Measurements from ENCODE around the gene SMYD2.

- no peak for TF ChIP-seq ASH2L (IDR thresholded peaks at IDR 0.05; ENCODE audit: low read length)
- no peak for TF ChIP-seq CEBPB (IDR thresholded peaks at IDR 0.05; ENCODE audit: low read depth, low read length)
- TF ChIP-seq EP300 (IDR thresholded peaks at IDR 0.05; ENCODE audit: borderline replicate concordance in 1 of 2, low read depth in 2 of 2, low read length in 2 of 2), result peak in 1 of 2 experiments; percentile 67; a peak in 1 of 3 replicates
- TF ChIP-seq CTCF (IDR thresholded peaks at IDR 0.05; ENCODE audit: control extremely low read depth in 1 of 3, insufficient read depth in 1 of 3, low read depth in 1 of 3, low read length in 3 of 3), result no peak
Measured at GRCh38 chr1:214317300-214317699, 36.3 kb downstream of the SMYD2 start.

All from H1 (cell line).